Natural killer cell (primary cell): Measurements from ENCODE around the gene CACNB2. TPM values are rescaled to one million over a fixed set of nuclear protein-coding genes. Genes with fewer than 3 reads are reported as not detected.
"Not testable (repeated sequence)": the region's sequence is repeated elsewhere in the genome, so short reads cannot be mapped to it uniquely, and the experiment has no call there.

ENCODE experiments used
- ATAC-seq, 3 donors: fragments of 150-1000 bp in 2 of 3; fragments of 200-7000 bp in 1 of 3; cut with Tn5 transposase; 1 replicate in 1 of 3; 2 replicates in 2 of 3; pipeline ENCODE4 v1.10.0; 2021; ENCODE audit warnings: mild to moderate bottlenecking in 2 of 3, moderate library complexity in 2 of 3
- DNase-seq, 2 donors: peaks; one replicate each; pipeline versions ENCODE4 v3.0.0 to v3.0.0-alpha.2; 2013 to 2021; ENCODE audit warnings: mixed read lengths in 1 of 2
- H3K27ac ChIP-seq: one replicate; pipeline ENCODE4 v1.5.1; 2013; ENCODE audit warnings: mild to moderate bottlenecking, low read length
- H3K27me3 ChIP-seq: one replicate; pipeline ENCODE4 v1.6.1; 2013; ENCODE audit warnings: low read length; ENCODE audit not compliant: control insufficient read depth, insufficient read depth
- H3K36me3 ChIP-seq: one replicate; pipeline ENCODE4 v1.6.1; 2013; ENCODE audit warnings: low read length; ENCODE audit not compliant: control insufficient read depth, insufficient read depth
- H3K4me1 ChIP-seq: one replicate; pipeline ENCODE4 v1.6.1; 2013; ENCODE audit warnings: low read length; ENCODE audit not compliant: control insufficient read depth, insufficient read depth
- H3K4me3 ChIP-seq: one replicate; pipeline ENCODE4 v1.5.1; 2013; ENCODE audit warnings: low read length
- H3K9me3 ChIP-seq: one replicate; pipeline ENCODE4 v1.6.1; 2013; ENCODE audit warnings: low read length; ENCODE audit not compliant: control insufficient read depth, insufficient read depth
- H3K27ac Mint-ChIP-seq, 2 donors: one replicate each; pipeline ENCODE4 v1.8.0; 2022; ENCODE audit warnings: mild to moderate bottlenecking in 2 of 2, mixed read lengths in 2 of 2, moderate library complexity in 1 of 2
- H3K27me3 Mint-ChIP-seq, 2 donors: one replicate each; pipeline ENCODE4 v1.8.0; 2022; ENCODE audit warnings: low read depth in 2 of 2, mixed read lengths in 2 of 2
- H3K36me3 Mint-ChIP-seq: one replicate; pipeline ENCODE4 v1.8.0; 2022; ENCODE audit warnings: mixed read lengths
- H3K4me1 Mint-ChIP-seq, 2 donors: one replicate each; pipeline ENCODE4 v1.8.0; 2022; ENCODE audit warnings: mixed read lengths in 2 of 2
- H3K4me3 Mint-ChIP-seq: one replicate; pipeline ENCODE4 v1.8.0; 2022; ENCODE audit warnings: mild to moderate bottlenecking, moderate library complexity, mixed read lengths
- H3K9me3 Mint-ChIP-seq, 2 donors: one replicate each; pipeline ENCODE4 v1.8.0; 2022; ENCODE audit warnings: mixed read lengths in 2 of 2
- CTCF ChIP-seq: fragments of 200-600 bp; IDR thresholded peaks from one replicate; pipeline ENCODE4 v1.8.0; 2022; ENCODE audit warnings: antibody characterized with exemption
- WGBS: methylation state at CpG from one replicate; pipeline ENCODE4 v1.1.7; 2013; ENCODE audit warnings: missing lambda C conversion rate; ENCODE audit not compliant: insufficient coverage; 5-methylcytosine and 5-hydroxymethylcytosine counted together
- intact Hi-C: fragments of 100-400 bp; cut with micrococcal nuclease; formaldehyde crosslinking; loops from one replicate; pipeline ENCODE4 v1.14.2; 2022
- total RNA-seq, 4 donors: library from RNA; stranded (reverse); fragments of 120-200 nt in 1 of 4; gene quantifications; one replicate each; pipeline versions ENCODE4 v1.2.3 to v1.2.4, GENCODE V29; 2013 to 2022

The CACNB2 gene
- total RNA-seq, 3 donors from 2014 or later (not counting 1 experiment from before 2014, with no cell fraction given): not detected

GRCh38 chr10:18566177-18566576 is 426.0 kb downstream of the CACNB2 start:
- Mint-ChIP-seq H3K4me1 (no peaks in the 10 kb centered on the region), H3K27ac (no peak overlapping the region), H3K27me3 (no peaks in the 10 kb centered on the region), H3K9me3 (no peaks in the 10 kb centered on the region), H3K4me3 (no peak overlapping the region), H3K36me3 (no peaks in the 10 kb centered on the region)
- no peak overlapping the region for H3K4me3 ChIP-seq
- no peak overlapping the region for H3K27ac ChIP-seq
- 98% methylated on average over 4 of the region's 4 CpGs for WGBS
- no peaks in the 10 kb centered on the region for H3K27me3 ChIP-seq
- intact Hi-C loops: no loop called here
- ATAC-seq (no peak), DNase-seq (no peak)
- no peak for TF ChIP-seq CTCF
- no peaks in the 10 kb centered on the region for H3K36me3 ChIP-seq
- no peaks in the 10 kb centered on the region for H3K4me1 ChIP-seq
- no peaks in the 10 kb centered on the region for H3K9me3 ChIP-seq

- Histone ChIP-seq H3K9me3 (no peaks in the 10 kb centered on the region), H3K4me3 (no peak overlapping the region), H3K27me3 (no peaks in the 10 kb centered on the region), H3K36me3 (no peaks in the 10 kb centered on the region), H3K4me1 (no peaks in the 10 kb centered on the region), H3K27ac (no peak overlapping the region)
- WGBS: 97% methylated on average over 3 of the region's 3 CpGs
- no peaks in the 10 kb centered on the region for H3K27me3 Mint-ChIP-seq
- no peaks in the 10 kb centered on the region for H3K4me1 Mint-ChIP-seq
- ATAC-seq: no peak
- no peak for TF ChIP-seq CTCF
- intact Hi-C loops: no loop called here
- no peak overlapping the region for H3K27ac Mint-ChIP-seq
- no peaks in the 10 kb centered on the region for H3K9me3 Mint-ChIP-seq
- DNase-seq: no peak
- H3K36me3 Mint-ChIP-seq: no peaks in the 10 kb centered on the region
- no peak overlapping the region for H3K4me3 Mint-ChIP-seq
These were observed 427.2 kb downstream of the CACNB2 start for GRCh38 chr10:18567343-18567856.

GRCh38 chr10:18570386-18570785 is 430.2 kb downstream of the CACNB2 start:
- H3K36me3 Mint-ChIP-seq, H3K9me3 Mint-ChIP-seq, H3K4me1 ChIP-seq, H3K4me1 Mint-ChIP-seq, H3K27me3 ChIP-seq, H3K36me3 ChIP-seq, H3K27ac Mint-ChIP-seq, ATAC-seq, H3K4me3 ChIP-seq, H3K27ac ChIP-seq, intact Hi-C loops, DNase-seq, H3K4me3 Mint-ChIP-seq, H3K9me3 ChIP-seq, H3K27me3 Mint-ChIP-seq: not testable (repeated sequence)
- over 99% methylated on average over 2 of the region's 2 CpGs for WGBS

- intact Hi-C loops: no loop called here
- Histone ChIP-seq H3K36me3 (no peaks in the 10 kb centered on the region), H3K27me3 (no peaks in the 10 kb centered on the region), H3K4me3 (no peak overlapping the region), H3K27ac (no peak overlapping the region), H3K4me1 (no peaks in the 10 kb centered on the region), H3K9me3 (no peaks in the 10 kb centered on the region)
- H3K36me3 Mint-ChIP-seq: no peaks in the 10 kb centered on the region
- H3K27ac Mint-ChIP-seq: no peak overlapping the region
- H3K27me3 Mint-ChIP-seq: no peaks in the 10 kb centered on the region
- H3K9me3 Mint-ChIP-seq: no peaks in the 10 kb centered on the region
- DNase-seq: no peak
- H3K4me3 Mint-ChIP-seq: no peak overlapping the region
- TF ChIP-seq CTCF: peak; percentile 14
- ATAC-seq: no peak
- no peaks in the 10 kb centered on the region for H3K4me1 Mint-ChIP-seq
These were observed 430.9 kb downstream of the CACNB2 start for GRCh38 chr10:18571076-18571475.
